Omental fat pad (tissue), 4 donors: ENCODE data around the gene HHLA2. TPM values are rescaled to one million over a fixed set of nuclear protein-coding genes. Genes with fewer than 3 reads are reported as not detected.
A peak's percentile ranks its signal among the peaks of the same experiment; 100 is the strongest.

Source experiments
- ATAC-seq: fragments of 150-250 bp; one replicate; pipeline ENCODE4 v1.9.1; 2016; ENCODE audit warnings: mild to moderate bottlenecking, moderate library complexity; ENCODE audit not compliant: low FRiP score
- DNase-seq: peaks from one replicate; pipeline ENCODE4 v3.0.0-alpha.2; 2019; ENCODE audit warnings: low spot score
- total RNA-seq, 4 donors: library from RNA; depleted of rRNA; stranded (reverse); fragments of >200 nt; gene quantifications; one replicate each; pipeline ENCODE4 v1.1.0, GENCODE V29; 2016
- TF ChIP-seq, protein P1 (sequence below), 3 donors: fragments of 450-650 bp; IDR thresholded peaks; one replicate each; pipeline ENCODE4 v1.5.1; 2016 to 2017; ENCODE audit warnings: antibody characterized with exemption in 3 of 3, mild to moderate bottlenecking in 3 of 3, moderate library complexity in 2 of 3

HHLA2 gene
- total RNA-seq, 4 donors from 2014 or later = not detected

DNA sequence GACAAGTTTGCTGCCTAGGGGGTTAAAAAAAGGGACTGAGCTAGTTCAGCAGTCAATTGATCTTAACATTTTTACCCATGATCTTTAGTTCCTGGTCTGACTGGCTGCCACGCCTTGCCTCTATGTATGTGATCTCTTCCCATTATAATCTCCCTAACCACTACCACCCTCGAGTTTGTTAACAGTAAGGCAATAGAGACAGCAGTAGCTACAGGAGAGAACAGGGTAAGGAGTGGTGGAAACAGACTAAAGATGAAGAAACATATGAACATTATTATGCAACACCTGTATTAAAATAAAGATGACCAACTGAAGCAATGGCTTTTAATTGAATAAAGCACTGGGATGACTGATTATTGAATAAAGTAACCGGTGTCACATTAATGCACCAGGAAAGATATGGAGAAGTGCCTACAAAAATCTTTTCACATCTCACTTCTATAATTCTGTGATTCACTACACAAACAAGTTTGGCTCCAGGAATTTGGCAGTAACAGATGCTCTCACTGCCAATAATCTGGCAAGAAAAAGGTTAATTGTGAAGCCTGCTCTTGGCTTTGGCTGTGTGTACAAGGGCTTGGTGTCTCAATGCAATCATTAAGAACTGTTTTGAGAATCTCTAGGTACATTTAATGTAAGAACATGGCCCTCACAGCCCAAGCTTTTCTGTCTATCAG lies 95.7 kb downstream of the HHLA2 start:
- DNase-seq (no peak), ATAC-seq (peak; percentile 44)
- TF ChIP-seq, protein P1, sequence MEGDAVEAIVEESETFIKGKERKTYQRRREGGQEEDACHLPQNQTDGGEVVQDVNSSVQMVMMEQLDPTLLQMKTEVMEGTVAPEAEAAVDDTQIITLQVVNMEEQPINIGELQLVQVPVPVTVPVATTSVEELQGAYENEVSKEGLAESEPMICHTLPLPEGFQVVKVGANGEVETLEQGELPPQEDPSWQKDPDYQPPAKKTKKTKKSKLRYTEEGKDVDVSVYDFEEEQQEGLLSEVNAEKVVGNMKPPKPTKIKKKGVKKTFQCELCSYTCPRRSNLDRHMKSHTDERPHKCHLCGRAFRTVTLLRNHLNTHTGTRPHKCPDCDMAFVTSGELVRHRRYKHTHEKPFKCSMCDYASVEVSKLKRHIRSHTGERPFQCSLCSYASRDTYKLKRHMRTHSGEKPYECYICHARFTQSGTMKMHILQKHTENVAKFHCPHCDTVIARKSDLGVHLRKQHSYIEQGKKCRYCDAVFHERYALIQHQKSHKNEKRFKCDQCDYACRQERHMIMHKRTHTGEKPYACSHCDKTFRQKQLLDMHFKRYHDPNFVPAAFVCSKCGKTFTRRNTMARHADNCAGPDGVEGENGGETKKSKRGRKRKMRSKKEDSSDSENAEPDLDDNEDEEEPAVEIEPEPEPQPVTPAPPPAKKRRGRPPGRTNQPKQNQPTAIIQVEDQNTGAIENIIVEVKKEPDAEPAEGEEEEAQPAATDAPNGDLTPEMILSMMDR (IDR thresholded peaks at IDR 0.05) = no peak

DNA sequence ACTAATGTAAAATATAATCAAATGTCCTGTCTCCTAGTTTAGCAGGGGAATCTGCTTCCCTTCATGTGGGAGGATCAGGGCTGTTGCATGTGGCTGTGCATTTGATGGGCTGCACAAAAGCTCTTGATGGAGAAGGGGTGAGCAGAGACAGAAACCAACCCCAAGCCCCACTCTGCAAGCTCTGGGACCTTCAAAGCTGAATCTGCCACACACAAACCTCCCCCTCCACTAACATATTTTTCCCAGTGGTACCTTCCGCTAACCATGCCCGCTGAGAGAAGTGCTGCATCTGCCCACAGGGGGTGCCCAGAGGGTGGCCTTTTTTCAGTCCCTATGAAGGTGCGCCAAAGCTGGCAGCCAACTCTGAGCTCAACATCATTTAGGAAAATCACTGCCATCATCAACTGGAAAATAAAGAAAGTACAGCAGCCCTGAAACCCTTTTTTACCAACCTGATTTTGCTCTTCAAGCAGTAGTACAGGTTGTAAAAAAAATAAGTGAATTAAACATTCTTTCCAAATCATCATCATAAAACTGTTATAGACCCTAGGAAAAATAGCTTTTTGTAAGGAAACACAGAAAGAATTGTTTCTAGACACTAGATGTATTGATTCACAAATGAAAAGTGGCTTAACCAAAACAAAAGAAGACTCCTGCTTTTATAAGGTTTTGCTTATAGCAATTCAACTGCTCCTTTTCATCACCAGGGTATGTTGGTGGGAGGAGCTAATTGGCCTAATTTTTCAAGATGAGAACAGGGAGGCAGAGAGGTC lies 97.0 kb downstream of the HHLA2 start:
- ATAC-seq (no peak), DNase-seq (no peak)
- TF ChIP-seq, protein P1 (IDR thresholded peaks at IDR 0.05) = no peak

DNA sequence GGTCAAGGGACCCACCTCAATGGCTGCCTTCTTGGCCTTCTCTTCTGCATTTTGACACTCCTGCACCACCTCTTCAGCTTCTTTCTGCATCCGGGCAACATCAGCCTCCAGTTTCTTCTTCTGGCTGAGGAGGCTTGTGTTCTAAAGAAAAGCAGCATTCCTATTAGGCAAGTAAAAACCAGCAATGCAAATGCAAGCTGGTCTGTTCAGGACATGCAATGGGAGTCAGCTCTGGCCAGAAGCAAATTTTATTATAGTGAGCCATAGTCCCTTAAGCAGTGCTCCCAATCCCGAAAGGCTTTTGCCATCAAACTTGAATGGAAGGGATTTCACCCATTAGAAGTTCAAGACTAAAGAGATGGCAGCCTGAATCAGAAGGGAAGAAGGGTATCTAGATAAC lies 97.7 kb downstream of the HHLA2 start:
- ATAC-seq (no peak), DNase-seq (no peak)
- TF ChIP-seq, protein P1 (IDR thresholded peaks at IDR 0.05) = no peak

DNA sequence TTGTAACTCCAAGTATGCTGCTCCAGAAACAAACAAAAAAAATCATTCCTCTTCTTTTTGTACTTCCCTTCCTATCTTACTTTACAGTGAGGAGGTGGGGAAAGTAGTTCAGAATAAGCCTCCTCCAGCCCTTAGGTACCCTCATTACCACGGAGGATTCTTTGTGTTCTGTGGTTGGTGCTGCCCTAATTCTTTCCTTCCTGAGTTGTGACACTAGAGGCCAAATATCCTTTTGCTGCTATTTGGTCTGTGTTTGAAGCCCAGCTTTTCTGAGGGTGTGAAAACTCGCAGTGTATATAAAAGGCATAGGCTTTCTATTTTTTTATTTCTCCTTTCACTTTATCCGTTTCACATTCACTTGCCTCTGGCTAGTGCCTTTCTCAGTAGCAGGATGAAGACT lies 98.2 kb downstream of the HHLA2 start:
- no peak for DNase-seq
- TF ChIP-seq, protein P1 (IDR thresholded peaks at IDR 0.05) = no peak
- ATAC-seq = no peak

DNA sequence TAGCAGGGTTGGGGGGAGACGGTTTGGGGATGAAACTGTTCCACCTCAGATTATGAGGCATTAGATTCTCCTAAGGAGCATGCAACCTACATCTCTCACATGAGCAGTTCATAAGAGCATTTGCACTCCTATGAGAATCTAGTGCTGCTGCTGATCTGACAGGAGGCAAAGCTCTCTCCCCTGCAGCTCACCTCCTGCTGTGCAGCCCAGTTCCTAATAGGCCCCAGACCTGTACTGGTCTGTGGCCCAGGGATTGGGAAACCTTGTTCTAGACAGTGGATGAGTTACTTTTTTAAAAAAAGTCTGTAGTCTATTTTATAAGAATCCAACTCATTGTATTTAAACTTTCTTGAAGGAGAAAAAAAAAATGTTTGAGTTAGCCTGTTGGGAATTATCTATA lies 100.0 kb downstream of the HHLA2 start:
- TF ChIP-seq, protein P1 (IDR thresholded peaks at IDR 0.05) = no peak
- ATAC-seq (no peak), DNase-seq (no peak)

DNA sequence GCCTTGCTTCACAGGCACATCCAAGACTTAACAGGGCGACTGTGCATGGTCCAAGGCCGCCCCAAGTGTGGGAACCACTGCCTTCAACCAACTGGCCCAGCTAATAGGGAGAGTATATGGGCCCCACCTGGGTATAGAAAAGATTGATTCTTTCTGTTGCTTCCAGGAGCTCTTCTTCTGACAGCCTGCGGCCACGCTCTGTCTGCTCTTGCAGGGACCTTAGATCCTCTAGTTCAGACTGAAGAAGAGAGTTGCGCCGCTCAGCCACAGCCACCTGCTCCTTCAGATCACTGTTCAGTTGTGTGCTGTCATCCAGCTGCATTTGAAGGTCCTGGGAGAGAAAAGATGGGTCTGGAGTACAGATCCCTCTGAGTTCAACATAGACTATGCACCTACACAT lies 102.2 kb downstream of the HHLA2 start:
- TF ChIP-seq, protein P1 (IDR thresholded peaks at IDR 0.05) = no peak
- ATAC-seq (no peak), DNase-seq (no peak)

DNA sequence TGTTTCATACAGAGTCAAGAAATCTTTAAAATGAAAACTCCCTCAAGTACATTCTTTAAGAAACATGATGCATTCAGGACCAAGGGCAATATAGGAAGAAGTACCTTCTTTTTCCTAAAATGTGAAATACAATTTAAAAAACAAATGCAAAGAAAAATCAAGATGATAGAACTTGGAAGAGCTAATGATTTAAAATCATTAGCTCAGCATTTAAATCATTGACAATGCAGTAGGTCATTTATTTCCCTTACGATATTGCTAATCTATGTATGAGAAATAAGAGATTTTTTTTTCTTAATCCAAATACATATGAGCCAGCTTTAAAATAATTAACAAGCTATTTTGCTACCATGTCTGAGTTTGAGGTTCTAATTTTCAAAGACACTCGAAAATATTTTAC lies 105.5 kb downstream of the HHLA2 start:
- no peak for DNase-seq
- no peak for ATAC-seq
- TF ChIP-seq, protein P1 (IDR thresholded peaks at IDR 0.05) = no peak
